GM21526 (cell line): Measurements from ENCODE around the gene ADAM8.

Experiments used
- ATAC-seq: cut with Tn5 transposase; IDR thresholded peaks from one replicate; pipeline ENCODE4 v1.9.1; 2021; ENCODE audit warnings: moderate library complexity; ENCODE audit not compliant: unreplicated experiment, low FRiP score

ADAM8 gene

GRCh38 chr10:133215586-133215985 lies 61.1 kb downstream of the ADAM8 start:
- ATAC-seq = no peak

GRCh38 chr10:133214468-133215410 lies 61.9 kb downstream of the ADAM8 start:
- no peak for ATAC-seq

GRCh38 chr10:133213641-133214467 lies 62.8 kb downstream of the ADAM8 start:
- no peak for ATAC-seq

- ATAC-seq = no peak
Observed at GRCh38 chr10:133212853-133213494, 63.7 kb downstream of the ADAM8 start.
